HG03354 (cell line): ENCODE data around the gene ANO2.
"Not testable (repeated sequence)": the region's sequence is repeated elsewhere in the genome, so short reads cannot be mapped to it uniquely, and the experiment has no call there.

Source experiments
- ATAC-seq: cut with Tn5 transposase; IDR thresholded peaks from one replicate; pipeline ENCODE4 v1.9.1; 2021; ENCODE audit warnings: mild to moderate bottlenecking; ENCODE audit not compliant: unreplicated experiment, poor library complexity, severe bottlenecking

Gene ANO2

GRCh38 chr12:5546616-5547015, 398.4 kb downstream of the ANO2 start:
- ATAC-seq = no peak

- ATAC-seq = no peak
These were observed 407.3 kb downstream of the ANO2 start for GRCh38 chr12:5537771-5538170.

- ATAC-seq = not testable (repeated sequence)
These were observed 407.9 kb downstream of the ANO2 start for GRCh38 chr12:5537026-5537615.

GRCh38 chr12:5535541-5535940, 409.5 kb downstream of the ANO2 start:
- no peak for ATAC-seq

- ATAC-seq = no peak
These were observed 410.4 kb downstream of the ANO2 start for GRCh38 chr12:5534426-5535199.

- no peak for ATAC-seq
These were observed 411.7 kb downstream of the ANO2 start for GRCh38 chr12:5533368-5533767.

GRCh38 chr12:5525783-5526367, 419.2 kb downstream of the ANO2 start:
- ATAC-seq = no peak

GRCh38 chr12:5524769-5525436, 420.2 kb downstream of the ANO2 start:
- no peak for ATAC-seq

- ATAC-seq = no peak
These were observed 420.8 kb downstream of the ANO2 start for GRCh38 chr12:5524116-5524768.

GRCh38 chr12:5523396-5524115, 421.5 kb downstream of the ANO2 start:
- ATAC-seq = no peak

- no peak for ATAC-seq
These were observed 422.4 kb downstream of the ANO2 start for GRCh38 chr12:5522432-5523335.

- no peak for ATAC-seq
These were observed 423.4 kb downstream of the ANO2 start for GRCh38 chr12:5521456-5522325.

- ATAC-seq = no peak
These were observed 424.2 kb downstream of the ANO2 start for GRCh38 chr12:5520831-5521230.

GRCh38 chr12:5520037-5520436, 425.0 kb downstream of the ANO2 start:
- no peak for ATAC-seq

GRCh38 chr12:5518584-5519365, 426.3 kb downstream of the ANO2 start:
- ATAC-seq = no peak

GRCh38 chr12:5516371-5517241, 428.5 kb downstream of the ANO2 start:
- no peak for ATAC-seq
